ENCODE results near the gene ACTN4.

ACTN4 gene

DNA sequence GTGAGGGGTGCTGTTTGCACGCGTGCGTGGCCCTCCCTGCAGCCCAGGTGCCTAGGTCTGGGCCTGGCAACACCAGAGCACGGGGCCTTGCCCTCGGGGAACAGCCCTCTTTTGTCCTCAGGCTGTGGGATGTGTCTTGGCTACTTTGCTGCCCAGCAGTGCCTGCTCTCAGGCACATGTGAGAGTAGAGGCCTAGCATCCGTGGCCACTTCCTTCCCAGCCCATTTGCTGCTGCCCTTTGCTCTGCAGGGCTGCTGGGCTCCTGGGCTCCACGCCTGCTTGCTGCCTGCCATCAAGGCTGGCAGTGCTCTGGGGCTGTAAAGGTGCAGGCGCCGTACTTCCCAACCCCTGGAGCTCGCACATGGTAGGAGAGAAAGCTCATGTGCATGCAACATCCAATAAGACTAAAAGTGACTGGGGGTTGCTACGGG lies 50.2 kb downstream of the ACTN4 start:
- DNase-seq, result no peak

DNA sequence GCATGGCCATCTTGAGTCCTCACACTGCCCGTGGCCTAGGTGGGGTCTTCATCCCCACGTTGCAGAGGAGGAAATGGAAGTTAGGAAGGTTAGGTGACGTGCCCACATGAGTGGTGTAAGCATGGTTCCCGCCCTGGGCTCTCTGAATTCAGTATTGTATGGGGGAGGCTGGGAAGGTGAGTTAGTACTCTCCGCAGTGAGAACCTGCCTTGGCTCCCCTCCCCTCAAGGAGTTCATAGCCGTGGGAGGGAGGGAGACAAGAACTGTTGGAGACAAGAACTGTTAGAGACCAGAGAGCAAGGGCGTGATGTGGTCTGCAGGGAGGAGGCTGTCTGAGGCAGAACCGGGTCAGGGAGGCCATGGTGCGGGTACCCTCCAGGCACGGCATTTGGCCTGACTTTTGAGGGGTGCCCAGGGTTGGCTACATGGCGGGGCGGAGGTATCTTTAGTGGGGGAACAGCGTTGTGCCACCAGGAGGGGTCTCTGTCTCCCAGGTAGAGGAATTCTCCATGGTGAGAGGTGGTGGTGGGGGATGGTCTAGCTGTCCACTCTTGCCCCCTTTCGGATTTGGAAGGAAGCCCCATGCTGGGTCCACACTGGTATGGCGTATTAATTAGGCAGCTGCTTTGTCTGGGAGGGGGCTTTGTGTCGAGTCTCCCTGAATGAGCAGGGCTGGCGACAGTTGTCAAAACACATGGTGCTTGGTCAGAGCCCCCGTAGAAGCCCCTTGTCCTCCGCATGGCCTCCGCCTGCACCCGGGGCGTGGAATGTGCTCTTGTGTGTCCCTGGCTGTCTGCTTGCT lies 51.0 kb downstream of the ACTN4 start:
- no peak for DNase-seq

DNA sequence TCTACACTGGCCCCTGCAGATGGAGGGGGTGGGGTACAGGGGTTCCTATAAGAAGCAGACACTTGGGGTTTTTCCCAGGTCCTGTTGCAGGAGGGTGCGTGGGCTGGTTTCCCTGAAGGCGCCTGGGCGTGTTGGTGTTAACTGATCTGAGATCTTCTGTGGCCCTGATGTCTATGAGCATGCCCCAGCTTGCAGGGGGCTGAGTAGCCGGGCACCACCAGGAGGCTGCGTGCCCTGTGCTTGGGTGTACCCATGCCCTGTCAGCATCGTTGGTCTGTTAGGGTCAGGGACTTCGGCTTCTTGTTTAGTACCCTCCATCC lies 51.5 kb downstream of the ACTN4 start:
- no peak for DNase-seq

DNA sequence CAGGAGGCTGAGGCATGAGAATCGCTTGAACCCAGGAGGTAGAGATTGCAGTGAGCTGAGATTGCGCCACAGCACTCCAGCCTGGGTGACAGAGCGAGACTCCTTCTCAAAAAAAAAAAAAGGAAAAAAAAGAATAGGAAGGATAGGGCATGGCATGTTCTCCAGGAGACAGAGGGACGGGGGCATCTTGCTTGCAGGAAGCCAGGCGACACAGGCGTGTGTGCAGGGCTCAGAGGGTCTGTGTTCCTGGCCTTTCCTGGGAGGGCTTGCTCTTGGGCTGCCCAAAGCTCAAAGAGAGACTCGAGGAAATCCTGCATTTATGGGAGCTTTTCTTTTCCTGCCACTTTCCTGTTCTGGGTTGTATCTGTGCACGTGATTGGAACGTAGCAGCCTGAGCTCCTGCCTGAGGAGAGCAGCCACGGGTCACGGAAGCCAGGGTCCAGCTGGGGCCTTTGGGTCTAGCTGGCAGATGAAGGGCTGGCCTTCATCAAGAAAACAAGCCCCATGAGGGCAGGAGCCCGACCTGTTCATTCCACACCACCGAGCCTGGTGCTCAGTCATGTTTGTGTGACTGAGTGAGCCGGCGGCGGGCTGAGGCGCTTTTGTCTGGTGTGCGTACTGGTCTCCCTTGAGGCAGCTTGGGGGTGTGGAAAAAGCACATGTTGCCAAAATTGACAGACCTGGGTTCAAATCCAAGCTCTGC lies 52.3 kb downstream of the ACTN4 start:
- DNase-seq, result no peak

DNA sequence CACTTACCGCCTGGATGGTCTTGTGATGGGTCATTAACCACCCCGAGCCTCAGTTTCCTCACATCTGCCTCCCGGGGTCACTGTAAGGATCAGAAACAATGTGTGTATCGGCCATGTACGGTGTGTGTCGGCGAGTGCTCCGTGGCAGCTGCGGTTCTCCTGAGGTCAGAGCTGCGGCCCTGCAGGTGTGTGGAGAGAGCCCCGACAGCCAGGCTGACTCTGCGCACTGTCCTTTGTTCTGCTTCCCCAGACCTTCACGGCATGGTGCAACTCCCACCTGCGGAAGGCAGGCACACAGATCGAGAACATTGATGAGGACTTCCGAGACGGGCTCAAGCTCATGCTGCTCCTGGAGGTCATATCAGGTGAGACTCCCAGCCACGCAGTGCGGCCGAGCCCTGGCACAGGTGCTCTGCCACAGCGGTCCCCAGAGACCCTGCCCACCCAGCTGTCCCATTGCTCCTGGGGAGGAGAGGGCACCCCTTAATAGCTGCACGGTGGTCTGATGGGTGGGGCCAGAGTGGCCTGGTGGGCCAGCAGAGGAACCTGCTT lies 53.0 kb downstream of the ACTN4 start:
- no peak for DNase-seq

DNA sequence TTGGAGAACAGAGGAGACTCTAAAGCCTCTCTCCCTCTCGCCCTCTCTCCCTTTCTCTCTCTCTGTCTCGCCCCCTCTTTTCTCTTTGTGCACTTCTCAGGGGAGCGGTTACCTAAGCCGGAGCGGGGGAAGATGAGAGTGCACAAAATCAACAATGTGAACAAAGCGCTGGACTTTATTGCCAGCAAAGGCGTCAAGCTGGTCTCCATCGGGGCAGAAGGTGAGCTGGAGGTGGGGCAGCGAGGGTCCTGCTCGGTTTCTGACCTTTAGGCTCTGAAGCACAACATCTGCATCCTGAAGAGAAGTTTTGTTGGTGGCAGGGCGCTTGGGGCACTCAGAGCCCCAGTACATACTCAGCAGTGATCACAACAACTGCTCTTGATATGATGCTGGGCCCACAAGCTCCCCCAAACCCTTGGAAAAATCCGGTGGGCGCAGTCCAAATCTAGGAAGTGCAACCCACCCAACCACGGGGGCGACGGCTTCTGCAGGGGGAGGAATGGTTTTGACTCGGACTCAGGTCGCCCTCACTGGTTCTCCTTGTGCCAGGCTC lies 53.5 kb downstream of the ACTN4 start:
- DNase-seq, result no peak

DNA sequence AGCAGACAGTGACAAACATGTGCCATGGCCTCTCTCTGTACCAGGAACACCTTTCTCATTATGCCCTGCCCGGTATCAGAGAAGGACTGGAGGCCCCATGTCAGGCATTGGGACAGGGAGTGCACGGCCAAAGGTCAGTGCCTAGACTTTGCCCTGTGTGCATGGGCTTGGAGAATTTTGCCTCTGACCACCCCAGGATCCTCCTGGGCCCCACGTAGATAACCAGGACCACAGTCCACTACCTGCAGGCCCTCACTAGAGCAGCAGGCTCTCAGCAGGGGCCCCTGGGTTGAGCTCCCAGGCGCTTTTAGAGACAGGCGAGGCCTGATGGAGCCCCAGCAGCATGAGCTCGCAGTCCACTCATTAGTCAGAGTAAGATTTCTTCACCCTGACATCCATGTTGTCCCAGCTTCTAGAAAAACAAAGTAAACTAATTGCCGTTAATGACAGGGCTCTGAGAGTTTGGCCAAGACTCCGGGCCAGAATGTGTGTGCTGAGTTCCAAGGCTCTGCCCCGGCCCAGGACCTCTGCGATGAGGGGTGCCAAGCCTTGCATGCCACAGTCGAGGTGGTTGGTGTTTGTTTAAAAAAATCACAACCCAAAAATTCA lies 54.1 kb downstream of the ACTN4 start:
- no peak for DNase-seq

DNA sequence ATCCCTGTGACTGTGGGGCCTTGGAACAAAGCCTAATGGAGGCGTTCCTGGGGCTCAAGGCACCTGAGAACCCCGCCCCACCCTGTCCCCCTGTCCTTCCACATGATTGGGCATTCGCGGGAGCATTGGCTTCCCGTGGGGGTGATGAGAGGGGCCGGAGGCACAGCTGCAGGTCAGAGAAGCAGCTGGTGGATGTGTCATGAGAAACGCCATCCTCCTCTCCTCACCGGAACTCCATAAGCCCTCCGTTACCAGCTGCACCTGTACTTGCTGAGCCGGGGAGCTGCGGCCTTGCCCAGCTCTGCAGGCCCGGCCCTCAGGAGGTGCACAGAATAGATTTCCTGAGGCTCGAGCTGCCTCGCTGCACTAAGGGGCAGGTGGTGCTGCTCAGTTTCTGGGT lies 54.8 kb downstream of the ACTN4 start:
- DNase-seq, result no peak

DNA sequence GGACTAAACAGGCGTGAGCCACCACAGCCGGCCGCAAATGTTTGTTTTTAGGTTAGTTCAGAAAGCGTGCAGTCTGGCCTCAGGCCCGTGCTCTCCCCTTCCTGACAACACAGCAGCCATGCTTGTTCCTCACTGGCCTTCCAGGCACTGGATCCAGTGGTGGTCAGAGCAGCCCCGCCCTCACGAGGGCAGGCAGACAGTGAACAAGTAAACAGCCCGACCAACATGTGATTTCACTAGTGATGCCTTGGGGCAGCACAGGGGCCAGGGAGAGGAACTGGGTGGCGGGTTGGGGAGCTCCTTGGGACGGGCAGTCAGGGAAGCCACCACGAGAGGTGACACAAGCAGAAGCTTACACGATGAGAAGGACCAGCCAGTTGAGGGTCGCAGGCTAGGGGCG lies 56.1 kb downstream of the ACTN4 start:
- DNase-seq, result no peak

DNA sequence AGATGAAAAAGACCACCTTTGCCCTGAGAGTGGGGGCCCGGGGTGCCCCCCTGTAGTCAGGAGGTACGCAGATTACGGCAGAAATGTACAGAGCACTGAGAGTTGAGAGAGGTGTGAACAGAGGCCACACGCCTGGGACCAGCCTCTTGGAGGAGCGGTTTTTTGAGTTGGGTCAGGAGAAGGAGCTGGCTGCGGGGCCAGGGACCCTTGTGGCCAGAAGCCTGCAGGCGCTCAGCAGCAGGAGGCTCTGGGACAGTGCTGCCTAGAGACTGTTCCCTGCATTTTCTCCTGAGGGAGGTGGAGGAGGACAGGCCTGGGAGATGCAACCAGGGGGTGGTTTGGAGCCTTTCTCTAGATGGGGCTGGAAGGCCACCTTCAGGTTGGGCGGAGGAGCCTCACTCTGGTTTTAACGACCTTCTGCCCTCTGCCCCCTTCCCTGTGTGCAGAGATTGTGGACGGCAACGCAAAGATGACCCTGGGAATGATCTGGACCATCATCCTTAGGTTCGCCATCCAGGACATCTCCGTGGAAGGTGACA lies 57.1 kb downstream of the ACTN4 start:
- no peak for DNase-seq

DNA sequence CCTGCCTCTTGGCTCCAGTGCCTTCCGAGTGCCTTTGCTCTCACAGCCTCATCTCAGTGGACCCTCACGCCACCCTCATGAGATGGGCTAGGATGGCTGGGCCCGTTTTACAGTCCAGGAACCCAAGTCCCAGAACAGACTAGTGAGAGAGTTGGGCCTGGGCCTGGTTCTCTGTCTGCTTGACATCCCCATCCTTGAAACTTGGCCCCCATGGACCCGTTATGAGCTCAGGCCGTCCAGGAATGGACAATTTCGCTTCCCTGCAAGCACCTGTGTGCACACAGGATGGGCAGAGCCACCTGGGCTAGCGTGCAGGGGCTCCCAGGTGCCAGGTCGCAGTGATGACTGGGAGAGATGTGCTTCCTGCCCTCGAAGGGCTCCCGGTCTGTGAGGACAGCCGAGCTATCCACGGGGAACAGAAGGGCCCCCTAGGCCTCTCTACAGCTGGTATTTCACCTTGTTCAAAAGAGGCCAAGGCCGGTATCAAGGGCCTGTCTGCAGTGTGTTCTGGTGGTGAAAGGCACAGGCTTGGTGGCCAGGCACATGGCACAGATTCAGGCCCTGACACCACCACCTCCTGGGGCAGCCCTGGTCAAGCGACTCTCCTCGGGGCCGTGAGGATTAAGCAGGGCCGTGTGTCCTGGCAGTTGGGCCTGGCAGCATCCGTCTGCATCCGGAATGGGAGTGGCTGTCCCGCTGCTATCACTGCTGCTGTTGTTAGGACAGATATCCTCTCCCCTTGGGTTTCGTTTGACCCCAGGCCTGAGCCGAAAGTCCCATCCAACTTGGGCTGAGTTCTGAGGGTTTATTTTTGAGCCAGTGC lies 58.0 kb downstream of the ACTN4 start:
- DNase-seq, result no peak

DNA sequence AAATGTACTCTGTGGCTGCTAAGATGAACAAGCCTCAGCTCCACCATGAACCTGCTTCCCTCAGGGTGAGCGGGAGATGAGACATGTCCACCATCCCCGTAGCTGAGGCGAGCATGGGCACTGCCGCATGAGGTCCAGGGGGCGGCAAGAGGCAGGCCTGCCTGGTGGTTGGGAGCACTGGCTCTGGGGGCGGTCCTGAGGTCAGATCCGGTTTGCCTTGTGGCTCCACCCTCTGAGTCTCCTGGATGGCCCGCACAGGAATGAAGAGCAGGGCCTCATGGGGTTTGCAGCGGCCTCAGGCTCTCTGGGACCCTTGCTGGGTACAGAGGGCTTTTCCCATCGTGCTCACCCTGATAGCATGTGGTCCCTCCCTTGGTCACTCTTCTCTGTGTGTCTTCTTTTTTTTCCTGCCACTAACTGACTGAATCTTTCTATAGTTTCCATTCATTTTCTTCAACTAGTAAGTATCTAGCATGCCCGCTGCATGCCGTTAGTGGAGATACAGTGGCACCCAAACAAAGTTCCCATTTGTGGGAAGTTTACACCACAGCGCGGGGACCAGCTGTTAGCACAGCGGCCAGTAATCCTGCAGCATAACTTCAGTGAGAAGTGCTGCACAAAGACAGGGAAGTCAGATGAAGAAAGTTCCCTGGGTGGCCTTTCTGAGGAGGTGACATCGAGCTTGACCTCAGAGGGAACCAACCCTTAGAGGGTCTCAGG lies 59.5 kb downstream of the ACTN4 start:
- no peak for DNase-seq

DNA sequence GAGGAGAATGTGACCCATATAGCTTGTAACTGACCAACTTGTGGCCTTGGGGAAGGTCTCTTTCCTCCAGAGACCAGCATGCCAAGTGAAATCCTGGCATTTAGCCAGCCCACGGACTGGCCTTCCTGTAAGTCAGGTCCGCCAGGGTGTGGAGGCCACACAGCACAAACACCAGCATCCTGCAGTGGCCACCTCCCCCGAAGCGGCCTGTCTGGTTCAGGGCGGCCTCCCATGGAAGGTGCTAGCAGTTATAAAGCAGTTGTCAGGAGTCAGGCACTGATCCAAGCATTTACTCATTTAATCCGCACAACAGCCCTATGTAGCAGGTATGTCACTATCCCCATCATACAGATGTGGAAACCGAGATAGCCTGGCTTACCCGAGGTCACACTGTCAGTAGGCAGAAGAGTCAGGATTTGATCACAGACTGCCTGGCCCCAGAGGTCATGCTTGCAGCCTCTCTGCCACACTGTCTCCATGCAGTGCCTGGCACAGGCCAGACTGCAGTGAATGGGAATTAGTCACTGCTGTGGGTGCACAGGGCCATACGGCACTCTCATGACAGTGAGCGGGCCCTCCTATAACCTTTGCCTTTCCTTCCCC lies 60.2 kb downstream of the ACTN4 start:
- DNase-seq, result no peak

DNA sequence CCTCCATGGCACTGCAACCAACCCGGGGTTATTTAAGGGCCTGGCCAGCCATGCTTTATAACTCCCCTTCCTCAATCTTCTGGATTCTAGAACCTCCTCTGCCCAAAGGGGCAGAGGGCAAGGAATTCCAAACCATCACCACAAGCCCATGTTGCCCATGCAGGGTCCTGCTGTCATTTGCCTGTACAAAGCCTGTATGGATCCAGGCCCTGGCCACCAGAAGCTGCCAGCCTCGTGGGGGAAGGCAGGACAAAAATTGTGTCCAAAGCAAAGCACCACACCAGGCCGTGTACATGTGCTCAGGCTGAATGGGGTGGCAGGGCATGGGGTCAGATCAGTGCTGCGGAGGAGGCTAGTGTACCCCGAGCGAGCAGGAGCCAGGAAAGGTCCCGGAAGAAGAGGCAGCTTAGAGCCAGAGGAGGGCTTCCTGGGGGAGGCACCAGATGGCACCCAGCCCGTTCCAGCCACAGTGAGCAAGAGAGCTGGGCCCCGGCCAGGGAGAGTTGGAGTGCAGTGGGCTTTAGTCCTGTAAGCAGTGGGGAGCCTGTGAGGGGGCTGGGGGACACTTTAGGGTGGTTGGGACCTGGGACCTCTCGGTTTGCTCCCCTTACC lies 61.1 kb downstream of the ACTN4 start:
- no peak for DNase-seq

DNA sequence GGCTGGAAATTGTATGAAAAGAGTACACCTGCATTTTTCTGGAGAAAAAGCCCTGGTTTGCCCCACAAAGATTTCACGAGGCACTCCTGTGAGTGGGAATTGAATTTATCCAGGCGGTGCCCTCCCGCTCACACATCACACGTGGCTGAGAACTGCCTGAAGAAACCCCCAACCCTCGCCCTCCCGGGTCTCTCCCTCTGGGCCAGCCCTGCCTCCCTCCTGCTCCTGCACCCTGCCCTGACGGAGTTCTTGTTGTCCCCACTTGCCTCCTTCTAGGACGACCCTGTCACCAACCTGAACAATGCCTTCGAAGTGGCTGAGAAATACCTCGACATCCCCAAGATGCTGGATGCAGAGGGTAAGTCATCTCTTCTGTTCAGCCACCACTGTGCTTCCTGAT lies 61.7 kb downstream of the ACTN4 start:
- DNase-seq, result no peak

DNA sequence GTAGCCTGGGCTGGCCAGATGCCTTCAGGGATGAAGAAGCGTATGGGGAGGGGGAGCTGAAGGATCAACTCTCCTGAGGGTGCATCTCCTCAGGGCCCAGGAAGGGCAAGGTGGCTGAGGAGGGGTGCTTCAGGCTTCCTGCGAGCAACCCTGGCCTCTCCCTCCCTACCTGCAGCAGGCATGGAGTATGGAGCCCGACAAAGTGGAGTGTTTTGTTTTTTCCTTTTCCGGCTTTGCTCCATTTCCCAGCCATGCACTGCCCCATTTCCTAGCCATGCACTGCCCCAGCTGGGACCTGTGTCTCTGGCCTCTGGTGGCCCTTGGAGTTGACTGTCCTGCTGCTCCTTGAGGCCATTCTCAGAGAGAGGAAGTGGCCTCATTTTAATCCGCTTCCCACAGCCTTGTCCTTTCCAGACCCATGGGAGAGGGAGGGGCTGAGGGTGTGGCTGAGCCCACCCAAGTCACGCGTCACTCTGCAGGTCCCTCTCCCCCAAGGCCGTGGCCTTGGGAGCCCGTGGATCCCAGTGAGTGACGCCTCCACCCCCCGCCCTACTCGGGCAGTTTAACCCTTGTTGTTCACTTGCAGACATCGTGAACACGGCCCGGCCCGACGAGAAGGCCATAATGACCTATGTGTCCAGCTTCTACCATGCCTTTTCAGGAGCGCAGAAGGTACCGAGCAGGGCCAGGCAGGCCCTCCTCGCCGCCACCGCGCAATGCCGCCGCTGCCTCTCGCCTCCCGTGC lies 62.4 kb downstream of the ACTN4 start:
- no peak for DNase-seq

DNA sequence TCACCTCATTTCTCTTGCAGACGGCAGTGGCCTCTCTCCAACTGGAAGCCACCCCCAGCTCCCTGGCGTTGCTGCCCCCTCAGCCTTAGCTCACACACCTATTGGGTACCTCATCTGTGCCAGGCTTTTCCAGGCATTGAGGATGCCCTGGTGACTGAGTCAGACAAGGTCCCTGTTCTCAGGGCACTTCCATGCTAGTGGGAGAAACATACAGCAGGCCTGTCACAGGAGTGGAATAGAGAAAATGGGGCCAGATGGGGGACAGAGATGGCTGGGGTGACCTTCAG lies 62.9 kb downstream of the ACTN4 start:
- no peak for DNase-seq

DNA sequence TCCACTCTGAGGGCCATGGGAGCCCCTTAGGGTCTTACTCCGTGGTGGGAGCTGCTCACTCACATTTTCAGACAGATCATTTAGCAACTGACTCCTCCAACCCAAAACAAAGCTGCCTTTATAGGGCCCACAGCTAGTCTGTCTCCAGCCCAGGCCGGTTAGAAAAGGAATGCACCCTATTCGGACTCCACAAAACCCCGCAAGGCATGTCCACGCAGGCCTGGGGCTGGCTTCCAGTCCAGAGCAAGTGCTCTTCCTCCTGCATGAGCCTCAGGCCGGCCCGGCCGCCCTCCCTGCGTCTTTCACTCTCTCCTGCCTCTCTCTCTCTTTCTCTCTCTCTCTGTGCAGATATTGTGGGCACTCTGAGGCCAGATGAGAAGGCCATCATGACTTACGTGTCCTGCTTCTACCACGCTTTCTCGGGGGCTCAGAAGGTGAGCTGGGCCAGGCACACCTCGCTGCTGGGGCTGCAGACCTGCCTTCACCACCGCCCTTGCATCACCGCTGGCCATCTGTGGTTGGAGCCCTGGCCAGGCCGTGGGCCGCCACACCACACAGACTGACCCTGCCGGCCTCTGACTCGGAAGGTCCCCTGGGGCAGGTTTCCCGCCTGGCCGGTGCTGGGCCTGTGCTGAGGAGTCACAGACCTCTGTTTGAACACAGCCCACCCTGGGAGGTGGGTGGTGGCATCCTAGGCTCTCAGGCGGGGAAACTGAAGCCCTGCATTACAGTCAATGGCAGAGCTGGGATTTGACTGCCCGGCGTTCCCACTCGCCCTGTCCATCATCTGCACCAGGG lies 63.7 kb downstream of the ACTN4 start:
- DNase-seq, result no peak

DNA sequence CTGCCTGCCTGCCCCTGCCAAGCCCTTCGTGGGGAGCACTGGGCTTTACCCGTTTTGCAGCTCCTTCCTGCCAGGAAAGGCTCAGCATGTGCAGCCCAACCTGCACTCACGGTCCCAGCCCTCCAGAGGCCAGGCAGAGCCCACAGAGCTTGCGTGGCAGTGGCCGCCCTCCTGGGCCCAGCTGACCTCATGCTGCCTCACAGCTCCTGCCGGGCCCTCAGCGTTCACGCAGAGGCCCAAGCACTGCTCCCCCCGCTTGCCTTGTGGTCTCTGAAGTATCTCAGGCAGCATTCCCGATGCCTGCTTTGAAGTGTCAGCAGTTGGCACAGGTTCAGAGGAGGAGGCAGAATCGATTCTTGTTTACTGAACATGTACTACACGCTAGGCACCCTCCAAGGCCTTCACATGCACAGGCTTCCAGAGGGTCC lies 64.3 kb downstream of the ACTN4 start:
- no peak for DNase-seq
